HUES48 (cell line): ENCODE results near the gene EPS8L2.

Source experiments
- H3K27ac ChIP-seq: one replicate; pipeline ENCODE4 v1.7.0; 2013; ENCODE audit warnings: low read depth, low read length, inconsistent platforms
- H3K27me3 ChIP-seq: 2 replicates; pipeline ENCODE4 v1.6.1; 2013; ENCODE audit warnings: mild to moderate bottlenecking, low read length; ENCODE audit not compliant: control insufficient read depth, insufficient read depth
- H3K36me3 ChIP-seq: 2 replicates; pipeline ENCODE4 v1.6.1; 2013; ENCODE audit warnings: low read length; ENCODE audit not compliant: control insufficient read depth, insufficient read depth
- H3K4me1 ChIP-seq: 2 replicates; pipeline ENCODE4 v1.6.1; 2013; ENCODE audit warnings: mild to moderate bottlenecking, low read length; ENCODE audit not compliant: control insufficient read depth, insufficient read depth
- H3K4me3 ChIP-seq: 2 replicates; pipeline ENCODE4 v1.5.1; 2013; ENCODE audit warnings: mild to moderate bottlenecking, low read depth, low read length
- H3K9ac ChIP-seq: 2 replicates; pipeline ENCODE4 v1.6.1; 2013; ENCODE audit warnings: mild to moderate bottlenecking, low read depth, low read length, moderate library complexity
- H3K9me3 ChIP-seq: 2 replicates; pipeline ENCODE4 v1.6.1; 2013; ENCODE audit warnings: low read length; ENCODE audit not compliant: control insufficient read depth, insufficient read depth

The EPS8L2 gene

GRCh38 chr11:706957-707816 is 1.2 kb downstream of the EPS8L2 start:
- Histone ChIP-seq H3K36me3 (peaks cover 2% of the 10 kb centered on the region; the same call in 1 of the 2 replicates), H3K9ac (no peak overlapping the region), H3K27me3 (no peaks in the 10 kb centered on the region), H3K4me3 (peak overlapping the region; percentile 59), H3K9me3 (no peaks in the 10 kb centered on the region), H3K27ac (peak overlapping the region; percentile 51), H3K4me1 (peaks cover 18% of the 10 kb centered on the region)

GRCh38 chr11:707817-708420 is 1.9 kb downstream of the EPS8L2 start:
- H3K9ac ChIP-seq, result no peak overlapping the region
- no peaks in the 10 kb centered on the region for H3K9me3 ChIP-seq
- H3K36me3 ChIP-seq, result no peaks in the 10 kb centered on the region
- H3K27ac ChIP-seq, result no peak overlapping the region
- H3K4me3 ChIP-seq, result no peak overlapping the region
- no peaks in the 10 kb centered on the region for H3K27me3 ChIP-seq
- H3K4me1 ChIP-seq, result peaks cover 18% of the 10 kb centered on the region

- H3K9me3 ChIP-seq, result no peaks in the 10 kb centered on the region
- H3K4me1 ChIP-seq, result peaks cover 18% of the 10 kb centered on the region
- H3K27me3 ChIP-seq, result no peaks in the 10 kb centered on the region
- H3K9ac ChIP-seq, result no peak overlapping the region
- no peaks in the 10 kb centered on the region for H3K36me3 ChIP-seq
- H3K4me3 ChIP-seq, result no peak overlapping the region
- no peak overlapping the region for H3K27ac ChIP-seq
These were observed 2.5 kb downstream of the EPS8L2 start for GRCh38 chr11:708511-708910.

GRCh38 chr11:709109-709997 is 3.3 kb downstream of the EPS8L2 start:
- H3K27ac ChIP-seq, result no peak overlapping the region
- H3K27me3 ChIP-seq, result no peaks in the 10 kb centered on the region
- H3K9ac ChIP-seq, result no peak overlapping the region
- H3K9me3 ChIP-seq, result no peaks in the 10 kb centered on the region
- no peak overlapping the region for H3K4me3 ChIP-seq
- H3K4me1 ChIP-seq, result peaks cover 18% of the 10 kb centered on the region
- no peaks in the 10 kb centered on the region for H3K36me3 ChIP-seq

GRCh38 chr11:714436-714835 is 8.4 kb downstream of the EPS8L2 start:
- H3K27me3 ChIP-seq, result no peaks in the 10 kb centered on the region; the same call in 1 of the 2 replicates
- no peak overlapping the region for H3K9ac ChIP-seq
- H3K4me3 ChIP-seq, result no peak overlapping the region
- no peaks in the 10 kb centered on the region for H3K9me3 ChIP-seq
- H3K27ac ChIP-seq, result no peak overlapping the region
- peaks cover 9% of the 10 kb centered on the region; the same call in 1 of the 2 replicates for H3K4me1 ChIP-seq
- no peaks in the 10 kb centered on the region for H3K36me3 ChIP-seq

GRCh38 chr11:719214-720016 is 13.4 kb downstream of the EPS8L2 start:
- Histone ChIP-seq H3K4me1 (peaks cover 4% of the 10 kb centered on the region; the same call in 1 of the 2 replicates), H3K27me3 (no peaks in the 10 kb centered on the region; the same call in 1 of the 2 replicates), H3K9ac (no peak overlapping the region), H3K4me3 (no peak overlapping the region), H3K9me3 (no peaks in the 10 kb centered on the region), H3K36me3 (no peaks in the 10 kb centered on the region), H3K27ac (no peak overlapping the region)

GRCh38 chr11:720017-720641 is 14.1 kb downstream of the EPS8L2 start:
- H3K9ac ChIP-seq, result no peak overlapping the region
- no peaks in the 10 kb centered on the region; the same call in 1 of the 2 replicates for H3K27me3 ChIP-seq
- H3K36me3 ChIP-seq, result no peaks in the 10 kb centered on the region
- no peak overlapping the region for H3K27ac ChIP-seq
- H3K9me3 ChIP-seq, result no peaks in the 10 kb centered on the region
- peaks cover 4% of the 10 kb centered on the region; the same call in 1 of the 2 replicates for H3K4me1 ChIP-seq
- H3K4me3 ChIP-seq, result peak overlapping the region; percentile 50

- Histone ChIP-seq H3K9me3 (no peaks in the 10 kb centered on the region), H3K4me1 (peaks cover 4% of the 10 kb centered on the region; the same call in 1 of the 2 replicates), H3K4me3 (peak overlapping the region; percentile 50), H3K9ac (no peak overlapping the region), H3K27ac (no peak overlapping the region), H3K27me3 (no peaks in the 10 kb centered on the region; the same call in 1 of the 2 replicates), H3K36me3 (no peaks in the 10 kb centered on the region)
These were observed 14.7 kb downstream of the EPS8L2 start for GRCh38 chr11:720642-721246.

GRCh38 chr11:721247-721740 is 15.3 kb downstream of the EPS8L2 start:
- H3K27me3 ChIP-seq, result no peaks in the 10 kb centered on the region; the same call in 1 of the 2 replicates

More at GRCh38 chr11:721247-721740, 15.3 kb downstream of the EPS8L2 start:
- Histone ChIP-seq H3K9ac (no peak overlapping the region), H3K9me3 (no peaks in the 10 kb centered on the region), H3K27ac (no peak overlapping the region), H3K4me1 (peaks cover 4% of the 10 kb centered on the region; the same call in 1 of the 2 replicates), H3K4me3 (no peak overlapping the region; the same call in 1 of the 2 replicates), H3K36me3 (no peaks in the 10 kb centered on the region)
